HG02840 (cell line): ENCODE results near the gene S100A1.
A peak's percentile ranks its signal among the peaks of the same experiment; 100 is the strongest.
"Not testable (repeated sequence)": the region's sequence is repeated elsewhere in the genome, so short reads cannot be mapped to it uniquely, and the experiment has no call there.

Experiments used
- ATAC-seq: cut with Tn5 transposase; IDR thresholded peaks from one replicate; pipeline ENCODE4 v1.9.1; 2021; ENCODE audit warnings: mild to moderate bottlenecking, moderate library complexity, moderate number of reproducible peaks; ENCODE audit not compliant: unreplicated experiment, low FRiP score

Gene S100A1

GRCh38 chr1:153629343-153629665, 1.1 kb downstream of the S100A1 start:
- no peak for ATAC-seq

- ATAC-seq: no peak
Measured at GRCh38 chr1:153629971-153630370, 1.7 kb downstream of the S100A1 start.

GRCh38 chr1:153630384-153630783, 2.1 kb downstream of the S100A1 start:
- no peak for ATAC-seq

- no peak for ATAC-seq
Measured at GRCh38 chr1:153631047-153632022, 3.1 kb downstream of the S100A1 start.

GRCh38 chr1:153633161-153633753, 5.0 kb downstream of the S100A1 start:
- no peak for ATAC-seq

GRCh38 chr1:153633754-153634665, 5.8 kb downstream of the S100A1 start, which contains the start of gene CHTOP:
CHTOP (plus strand) TSS chr1:153634066; CDS start chr1:153636589, 2,523 bp downstream.
- ATAC-seq: peak; percentile 92

- no peak for ATAC-seq
Measured at GRCh38 chr1:153635872-153636271, 7.6 kb downstream of the S100A1 start.

GRCh38 chr1:153636312-153636711, 8.1 kb downstream of the S100A1 start:
- no peak for ATAC-seq

- ATAC-seq: no peak
Measured at GRCh38 chr1:153638261-153638660, 10.0 kb downstream of the S100A1 start.

- no peak for ATAC-seq
Measured at GRCh38 chr1:153639280-153639679, 11.0 kb downstream of the S100A1 start.

GRCh38 chr1:153640213-153640612, 12.0 kb downstream of the S100A1 start:
- ATAC-seq: not testable (repeated sequence)

GRCh38 chr1:153640861-153641260, 12.6 kb downstream of the S100A1 start:
- ATAC-seq: no peak

GRCh38 chr1:153642161-153642560, 13.9 kb downstream of the S100A1 start:
- ATAC-seq: no peak

- ATAC-seq: no peak
Measured at GRCh38 chr1:153643100-153643499, 14.9 kb downstream of the S100A1 start.

- ATAC-seq: no peak
Measured at GRCh38 chr1:153643816-153644215, 15.6 kb downstream of the S100A1 start.

GRCh38 chr1:153646672-153647345, 18.6 kb downstream of the S100A1 start:
- no peak for ATAC-seq

GRCh38 chr1:153647346-153647714, 19.1 kb downstream of the S100A1 start:
- ATAC-seq: no peak

GRCh38 chr1:153648000-153648643, 19.9 kb downstream of the S100A1 start:
- no peak for ATAC-seq

- no peak for ATAC-seq
Measured at GRCh38 chr1:153649137-153649862, 21.1 kb downstream of the S100A1 start.
